Measurements from ENCODE around the gene STK32B. TPM values are rescaled to one million over a fixed set of nuclear protein-coding genes. Genes with fewer than 3 reads are reported as not detected.

The STK32B gene
- total and polyA plus RNA-seq, 2 of the 4 experiments (the other 2 are of a cell fraction), result 5.5 to 6.3 TPM

DNA sequence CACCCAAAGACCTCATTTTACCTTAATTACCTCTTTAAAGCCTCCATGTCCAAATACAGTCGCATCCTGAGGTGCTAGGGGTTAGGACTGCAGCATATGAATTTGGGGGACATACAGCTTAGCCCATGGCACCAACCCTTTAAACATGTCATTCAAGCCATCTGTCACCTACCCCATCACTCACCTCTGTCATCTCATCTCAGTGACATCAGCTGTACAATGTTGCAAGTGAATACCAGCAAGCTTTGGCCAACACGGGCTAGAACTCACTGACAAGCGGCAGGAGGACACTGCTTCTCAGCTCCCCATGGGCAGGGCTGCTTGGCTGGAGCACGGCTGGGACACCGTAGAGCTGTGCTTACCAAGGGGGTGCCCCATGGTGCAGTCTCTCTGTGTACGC lies 107.5 kb downstream of the STK32B start:
- Histone ChIP-seq H3K4ac (ENCODE audit: low read depth, low read length) (0 out of 2 replicates have a peak overlapping the region, but pooled peaks have one; percentile 62), H2AK9ac (replicated peaks; ENCODE audit: low read depth, low read length, poor library complexity) (peak overlapping the region; percentile 30), H2BK20ac (ENCODE audit: low read depth, low read length) (0 out of 2 replicates have a peak overlapping the region, but pooled peaks have one; percentile 9), H3K9ac (ENCODE audit: low read depth, low read length) (no peak overlapping the region), H4K91ac (ENCODE audit: insufficient read depth, low read depth, low read length) (no peak overlapping the region), H4K5ac (ENCODE audit: low read depth, low read length) (no peak overlapping the region), H2AK5ac (ENCODE audit: low read depth, low read length) (peak overlapping the region; percentile 43; the same call in 1 of the 2 replicates), H3K79me1 (ENCODE audit: low read depth in 1 of 2, low read length in 2 of 2) (peaks cover 0 to 15% of the 10 kb centered on the region in 2 experiments; a peak in 2 of 4 replicates), H3K9me3 (ENCODE audit: control insufficient read depth, insufficient read depth, low read length) (no peaks in the 10 kb centered on the region), H3K4me1 (ENCODE audit: control insufficient read depth, insufficient read depth, low read length) (peaks cover 14% of the 10 kb centered on the region), H3K4me3 (ENCODE audit: insufficient read depth, low read depth, low read length) (no peak overlapping the region), H4K20me1 (ENCODE audit: insufficient read depth, low read length) (no peaks in the 10 kb centered on the region), H3K56ac (ENCODE audit: extremely low read depth, insufficient read depth, low read length) (no peak overlapping the region), H3K18ac (ENCODE audit: low read depth, low read length) (no peak overlapping the region), H2AFZ (replicated peaks; ENCODE audit: low read length, poor library complexity) (no peak overlapping the region), H3K27ac (ENCODE audit: insufficient read depth, low read length) (no peak overlapping the region), H3K9me1 (ENCODE audit: insufficient read depth, low read length) (peaks cover 17% of the 10 kb centered on the region; the same call in 1 of the 2 replicates), H3K14ac (replicated peaks; ENCODE audit: low read depth, low read length) (no peak overlapping the region), H3K4me2 (ENCODE audit: low read depth, low read length) (no peak overlapping the region), H3K23ac (ENCODE audit: low read depth, low read length) (no peak overlapping the region), H2BK120ac (ENCODE audit: low read depth, low read length) (no peak overlapping the region), H3K27me3 (ENCODE audit: control insufficient read depth, insufficient read depth, low read length) (no peaks in the 10 kb centered on the region), H3K36me3 (ENCODE audit: control insufficient read depth, insufficient read depth, low read length) (no peaks in the 10 kb centered on the region), H2BK5ac (ENCODE audit: low read depth, low read length, poor library complexity, severe bottlenecking) (no peak overlapping the region), H4K8ac (ENCODE audit: low read depth in 2 of 2, low read length in 2 of 2) (no peak overlapping the region), H2BK15ac (ENCODE audit: low read depth, low read length) (0 out of 3 replicates have a peak overlapping the region, but pooled peaks have one; percentile 28)
- 90% methylated on average over 3 of the region's 6 CpGs; no CpG with 5 or more reads in 1 of the 2 experiments for WGBS, 2 experiments (ENCODE audit: extremely low coverage in 2 of 2, insufficient read length in 1 of 2)
- dilution Hi-C loops (cut with HindIII; ENCODE audit: low sequenced_read_pairs, unreplicated experiment), result no loop called here
- ATAC-seq (ENCODE audit: low read depth) (no peak), DNase-seq (no peak)
- no peak for TF ChIP-seq BHLHE40 (IDR thresholded peaks at IDR 0.05; ENCODE audit: low read depth, low read length)
- TF ChIP-seq NFE2L2 (IDR thresholded peaks at IDR 0.05; ENCODE audit: low read depth, low read length), result no peak
- no peak for TF ChIP-seq RCOR1 (IDR thresholded peaks at IDR 0.05; ENCODE audit: insufficient replicate concordance, low read length)
- TF ChIP-seq, protein P1, sequence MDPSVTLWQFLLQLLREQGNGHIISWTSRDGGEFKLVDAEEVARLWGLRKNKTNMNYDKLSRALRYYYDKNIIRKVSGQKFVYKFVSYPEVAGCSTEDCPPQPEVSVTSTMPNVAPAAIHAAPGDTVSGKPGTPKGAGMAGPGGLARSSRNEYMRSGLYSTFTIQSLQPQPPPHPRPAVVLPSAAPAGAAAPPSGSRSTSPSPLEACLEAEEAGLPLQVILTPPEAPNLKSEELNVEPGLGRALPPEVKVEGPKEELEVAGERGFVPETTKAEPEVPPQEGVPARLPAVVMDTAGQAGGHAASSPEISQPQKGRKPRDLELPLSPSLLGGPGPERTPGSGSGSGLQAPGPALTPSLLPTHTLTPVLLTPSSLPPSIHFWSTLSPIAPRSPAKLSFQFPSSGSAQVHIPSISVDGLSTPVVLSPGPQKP (IDR thresholded peaks at IDR 0.05; ENCODE audit: borderline replicate concordance, low read depth, low read length), result no peak
- no peak for TF ChIP-seq MAFK (IDR thresholded peaks at IDR 0.05; ENCODE audit: low read depth, low read length)
- TF ChIP-seq RFX5 (IDR thresholded peaks at IDR 0.05; ENCODE audit: low read depth, low read length), result no peak
- no peak for TF ChIP-seq CHD1 (IDR thresholded peaks at IDR 0.05; ENCODE audit: low read depth, low read length)
- TF ChIP-seq MAZ (IDR thresholded peaks at IDR 0.05; ENCODE audit: borderline replicate concordance, low read depth, low read length), result no peak
- TF ChIP-seq SMC3 (IDR thresholded peaks at IDR 0.05; ENCODE audit: low read depth, low read length), result no peak
- TF ChIP-seq, protein P2, sequence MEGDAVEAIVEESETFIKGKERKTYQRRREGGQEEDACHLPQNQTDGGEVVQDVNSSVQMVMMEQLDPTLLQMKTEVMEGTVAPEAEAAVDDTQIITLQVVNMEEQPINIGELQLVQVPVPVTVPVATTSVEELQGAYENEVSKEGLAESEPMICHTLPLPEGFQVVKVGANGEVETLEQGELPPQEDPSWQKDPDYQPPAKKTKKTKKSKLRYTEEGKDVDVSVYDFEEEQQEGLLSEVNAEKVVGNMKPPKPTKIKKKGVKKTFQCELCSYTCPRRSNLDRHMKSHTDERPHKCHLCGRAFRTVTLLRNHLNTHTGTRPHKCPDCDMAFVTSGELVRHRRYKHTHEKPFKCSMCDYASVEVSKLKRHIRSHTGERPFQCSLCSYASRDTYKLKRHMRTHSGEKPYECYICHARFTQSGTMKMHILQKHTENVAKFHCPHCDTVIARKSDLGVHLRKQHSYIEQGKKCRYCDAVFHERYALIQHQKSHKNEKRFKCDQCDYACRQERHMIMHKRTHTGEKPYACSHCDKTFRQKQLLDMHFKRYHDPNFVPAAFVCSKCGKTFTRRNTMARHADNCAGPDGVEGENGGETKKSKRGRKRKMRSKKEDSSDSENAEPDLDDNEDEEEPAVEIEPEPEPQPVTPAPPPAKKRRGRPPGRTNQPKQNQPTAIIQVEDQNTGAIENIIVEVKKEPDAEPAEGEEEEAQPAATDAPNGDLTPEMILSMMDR (conservative IDR thresholded peaks at IDR 0.05; ENCODE audit: low read depth, low read length), result no peak
- no peak for TF ChIP-seq POLR2A (IDR thresholded peaks at IDR 0.05; ENCODE audit: low read depth, low read length)
- no peak for TF ChIP-seq FOS (IDR thresholded peaks at IDR 0.05; ENCODE audit: low read depth, low read length)
- no peak for TF ChIP-seq USF2 (IDR thresholded peaks at IDR 0.05; ENCODE audit: low read depth, low read length)
- TF ChIP-seq RAD21 (IDR thresholded peaks at IDR 0.05; ENCODE audit: low read length), result no peak
- TF ChIP-seq MXI1 (IDR thresholded peaks at IDR 0.05; ENCODE audit: borderline replicate concordance, low read depth, low read length), result no peak
- no peak for TF ChIP-seq CEBPB (IDR thresholded peaks at IDR 0.05; ENCODE audit: low read depth, low read length)
- intact Hi-C loops (cut with micrococcal nuclease), result no loop called here
- ChIA-PET CTCF (interaction anchor here (0.8 kb wide), 1 partner anchor 21 kb away, joined by 3 read pairs; no protein-coding TSS in a partner anchor), POLR2A (ENCODE audit: unreplicated experiment) (no interaction called here)
- no TSS peak for BruUV-seq (replicated peaks)
- in situ Hi-C loops (cut with MboI; ENCODE audit: low sequenced_read_pairs), result no loop called here
